Pulmonary artery endothelial cell (primary cell): ENCODE results near the gene L3MBTL1. TPM values are rescaled to one million over a fixed set of nuclear protein-coding genes. Genes with fewer than 3 reads are reported as not detected.
"Not testable (repeated sequence)": the region's sequence is repeated elsewhere in the genome, so short reads cannot be mapped to it uniquely, and the experiment has no call there.

Source experiments
- DNase-seq: peaks from one replicate; pipeline ENCODE4 v3.0.0-alpha.2; 2011; ENCODE audit warnings: low read depth, low spot score
- total RNA-seq: library from RNA; depleted of rRNA; stranded (reverse); fragments of >200 nt; gene quantifications from 2 replicates; pipeline ENCODE4 v1.2.3, GENCODE V29; 2014

The L3MBTL1 gene
- 2.8 and 4.5 TPM in 2 replicates for total RNA-seq

DNA sequence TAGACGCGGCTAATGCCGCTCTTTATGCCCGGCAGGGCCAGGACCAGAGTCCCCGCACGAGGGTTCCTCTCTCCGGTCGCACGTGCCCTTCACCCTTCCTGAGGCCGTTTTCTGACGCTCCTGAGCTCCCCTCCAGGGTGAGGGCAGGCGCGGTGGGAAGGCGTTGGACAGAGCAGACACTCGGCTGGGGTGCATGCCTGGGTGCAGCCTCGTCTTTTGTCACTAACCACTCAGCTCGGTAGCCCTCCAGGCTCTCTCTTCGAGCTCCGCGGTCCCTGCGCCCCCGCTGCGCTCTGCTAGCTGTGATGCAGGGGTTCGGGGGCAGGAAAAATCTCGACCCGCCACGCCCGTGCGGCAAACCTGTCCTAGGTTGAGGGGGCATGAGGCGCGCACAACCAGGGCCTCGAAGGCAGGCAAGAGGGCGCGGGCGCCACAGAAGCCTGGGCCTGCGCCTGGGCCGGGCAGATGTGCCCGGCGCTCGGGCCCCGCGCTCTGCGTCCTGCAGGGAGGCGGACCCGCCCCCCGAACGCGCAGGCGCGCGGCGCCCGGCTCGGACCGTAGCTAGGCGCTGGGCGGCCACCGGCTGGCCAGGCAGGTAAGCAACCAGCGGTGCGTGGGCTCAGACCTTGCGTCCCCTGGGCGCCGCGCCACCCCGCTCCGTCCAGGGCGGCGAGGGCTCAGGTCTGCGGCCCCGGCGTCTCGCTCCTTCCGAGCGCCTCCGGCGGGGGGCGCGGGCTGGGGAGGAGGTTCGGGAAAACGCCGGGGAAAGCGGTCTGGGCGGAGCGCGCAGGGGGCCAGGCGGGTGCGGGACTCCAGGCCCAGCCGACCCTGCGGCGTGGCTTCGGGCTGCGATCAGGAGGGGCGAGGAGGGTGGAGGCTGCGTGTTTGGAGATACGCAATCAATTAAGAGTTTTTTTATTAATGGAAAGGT lies at the start of gene L3MBTL1:
Gene L3MBTL1, plus strand, starts transcription at position 548 of the 931 bp plus-strand sequence. CDS start 5,807 bp downstream, outside the sequence.
- DNase-seq, result no peak

DNA sequence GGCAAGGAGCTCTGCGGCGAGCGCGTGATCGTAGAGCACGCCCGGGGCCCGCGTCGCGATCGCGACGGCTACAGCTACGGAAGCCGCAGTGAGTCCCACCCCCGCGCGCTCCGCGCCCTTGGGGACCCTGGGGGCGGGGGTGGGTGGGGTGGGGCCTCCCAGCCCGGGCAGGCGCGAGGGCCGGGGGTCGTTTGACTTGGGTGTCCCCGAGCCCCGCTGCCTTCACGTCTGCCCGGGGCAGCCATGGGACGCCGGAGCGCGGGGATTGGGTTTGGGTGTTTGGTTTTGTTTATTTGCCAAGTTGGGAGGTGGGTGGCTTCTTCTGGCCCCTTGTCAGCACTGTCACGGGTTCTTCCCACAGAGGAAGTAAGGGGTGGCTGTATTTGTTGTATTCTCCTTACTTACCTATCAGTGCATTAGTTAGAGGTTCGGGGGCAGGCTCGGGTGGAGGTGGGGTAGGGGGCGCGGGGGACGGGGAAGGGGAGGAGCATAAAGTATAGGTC lies 49.0 kb upstream of the L3MBTL1 start:
- no peak for DNase-seq

DNA sequence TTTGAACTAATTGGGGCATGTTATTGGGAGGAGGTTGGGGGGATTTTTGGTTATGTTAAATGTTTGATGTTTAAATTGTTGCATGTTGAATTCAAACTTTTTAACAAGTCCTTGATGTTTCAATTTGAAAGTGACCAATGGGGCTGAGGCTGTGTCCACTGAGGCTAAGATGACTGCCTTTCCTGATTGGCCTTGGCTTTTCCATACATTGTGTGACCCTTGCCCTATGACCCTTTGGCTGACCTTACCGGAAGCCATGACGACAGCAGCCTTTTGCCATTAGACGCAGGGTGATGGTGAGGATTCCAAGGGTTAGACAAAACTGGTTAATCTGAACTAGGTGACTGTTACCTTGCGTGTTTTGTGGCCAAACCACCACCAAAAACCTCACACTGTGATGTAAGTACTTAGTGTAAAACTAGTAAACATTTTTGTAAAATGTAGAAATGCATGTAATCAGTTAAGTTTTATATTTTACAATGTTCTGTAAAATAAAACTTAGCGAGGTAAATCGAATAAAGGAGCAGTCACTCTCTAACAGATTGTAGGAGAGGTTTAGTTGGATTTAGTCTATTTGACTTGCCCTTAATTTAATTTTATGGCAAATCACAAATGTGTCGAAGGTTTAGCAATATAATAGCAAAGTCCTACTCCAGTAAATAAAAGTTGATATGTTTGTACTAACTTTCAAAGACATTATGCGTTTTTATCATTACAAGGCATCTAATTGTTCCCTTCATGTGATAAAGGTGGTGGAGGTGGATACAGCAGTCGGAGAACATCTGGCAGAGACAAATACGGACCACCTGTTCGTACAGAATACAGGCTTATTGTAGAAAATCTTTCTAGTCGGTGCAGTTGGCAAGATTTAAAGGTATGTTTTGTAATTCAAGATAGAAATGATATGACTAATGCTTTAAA lies 48.2 kb upstream of the L3MBTL1 start:
- no peak for DNase-seq

DNA sequence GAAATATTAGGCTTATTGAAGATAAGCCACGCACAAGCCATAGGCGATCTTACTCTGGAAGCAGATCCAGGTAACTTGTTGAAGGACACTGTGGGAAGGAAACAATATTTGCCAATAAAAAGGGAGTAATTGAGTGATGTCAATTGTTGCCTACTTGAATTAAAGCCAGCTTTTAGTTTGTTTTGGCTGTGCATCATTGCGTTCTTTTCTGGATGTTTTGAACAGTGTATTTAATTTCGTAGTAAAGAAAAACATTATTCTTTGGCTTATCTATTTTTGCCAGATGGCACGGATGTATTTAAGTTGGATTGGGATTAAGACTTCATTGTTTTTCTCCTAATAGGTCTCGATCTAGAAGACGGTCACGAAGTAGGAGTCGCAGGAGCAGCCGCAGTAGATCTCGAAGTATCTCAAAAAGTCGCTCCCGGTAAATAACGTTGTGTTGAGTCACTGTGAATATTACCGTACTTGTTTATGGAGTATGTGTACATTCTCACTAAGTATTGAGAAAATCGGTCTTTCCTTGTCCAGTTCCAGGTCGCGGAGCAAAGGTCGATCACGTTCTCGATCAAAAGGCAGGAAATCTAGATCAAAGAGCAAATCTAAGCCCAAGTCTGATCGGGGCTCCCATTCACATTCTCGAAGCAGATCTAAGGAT lies 47.2 kb upstream of the L3MBTL1 start:
- peak; percentile 59 for DNase-seq

DNA sequence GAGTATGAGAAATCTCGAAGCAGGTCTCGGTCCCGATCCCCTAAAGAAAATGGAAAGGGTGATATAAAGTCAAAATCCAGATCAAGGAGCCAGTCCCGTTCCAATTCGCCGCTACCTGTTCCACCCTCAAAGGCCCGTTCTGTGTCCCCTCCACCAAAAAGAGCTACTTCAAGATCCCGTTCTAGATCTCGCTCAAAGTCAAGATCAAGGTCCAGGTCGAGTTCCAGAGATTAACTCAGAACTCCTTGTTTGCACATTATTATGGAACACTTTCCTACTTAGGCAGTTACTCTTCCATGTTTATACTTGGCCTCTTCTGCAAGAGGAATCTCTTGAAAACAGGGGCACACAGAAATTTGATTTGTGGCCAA lies 46.7 kb upstream of the L3MBTL1 start:
- DNase-seq, result no peak

DNA sequence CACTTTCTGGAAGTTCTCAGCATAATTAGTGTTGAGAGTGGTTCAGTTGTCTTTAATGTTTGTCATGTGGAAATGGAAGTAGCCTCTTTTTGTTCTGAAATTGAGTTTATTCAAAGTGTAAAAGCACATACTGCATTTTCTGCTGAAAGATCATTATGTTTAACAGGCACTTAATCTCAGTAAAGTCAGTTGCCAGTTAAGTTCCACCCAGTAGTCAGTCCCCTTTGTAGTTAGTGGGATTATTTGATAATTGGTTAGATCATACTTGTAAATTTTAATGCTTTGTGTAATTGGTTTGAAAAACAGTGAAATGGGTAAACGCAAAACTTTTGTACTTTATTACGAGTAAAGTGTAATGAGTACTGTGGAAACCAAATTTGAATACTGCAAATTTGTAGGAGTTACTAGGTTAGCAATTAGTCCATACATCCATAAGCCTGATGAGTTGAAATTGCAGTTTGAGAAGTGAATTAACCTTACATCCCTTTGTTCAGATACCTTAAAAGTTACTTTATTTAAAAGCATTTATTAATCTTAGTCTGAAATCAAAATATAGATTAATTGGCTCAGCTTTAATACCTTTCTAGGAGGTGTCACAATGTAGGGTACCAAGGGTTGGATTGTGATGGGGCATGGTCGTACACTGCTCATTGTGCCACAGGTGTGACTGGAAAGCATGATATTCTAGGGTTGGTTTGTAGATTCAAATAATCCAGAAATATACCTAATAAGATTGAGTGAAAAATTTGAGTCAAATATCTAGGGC lies 45.4 kb upstream of the L3MBTL1 start:
- no peak for DNase-seq

DNA sequence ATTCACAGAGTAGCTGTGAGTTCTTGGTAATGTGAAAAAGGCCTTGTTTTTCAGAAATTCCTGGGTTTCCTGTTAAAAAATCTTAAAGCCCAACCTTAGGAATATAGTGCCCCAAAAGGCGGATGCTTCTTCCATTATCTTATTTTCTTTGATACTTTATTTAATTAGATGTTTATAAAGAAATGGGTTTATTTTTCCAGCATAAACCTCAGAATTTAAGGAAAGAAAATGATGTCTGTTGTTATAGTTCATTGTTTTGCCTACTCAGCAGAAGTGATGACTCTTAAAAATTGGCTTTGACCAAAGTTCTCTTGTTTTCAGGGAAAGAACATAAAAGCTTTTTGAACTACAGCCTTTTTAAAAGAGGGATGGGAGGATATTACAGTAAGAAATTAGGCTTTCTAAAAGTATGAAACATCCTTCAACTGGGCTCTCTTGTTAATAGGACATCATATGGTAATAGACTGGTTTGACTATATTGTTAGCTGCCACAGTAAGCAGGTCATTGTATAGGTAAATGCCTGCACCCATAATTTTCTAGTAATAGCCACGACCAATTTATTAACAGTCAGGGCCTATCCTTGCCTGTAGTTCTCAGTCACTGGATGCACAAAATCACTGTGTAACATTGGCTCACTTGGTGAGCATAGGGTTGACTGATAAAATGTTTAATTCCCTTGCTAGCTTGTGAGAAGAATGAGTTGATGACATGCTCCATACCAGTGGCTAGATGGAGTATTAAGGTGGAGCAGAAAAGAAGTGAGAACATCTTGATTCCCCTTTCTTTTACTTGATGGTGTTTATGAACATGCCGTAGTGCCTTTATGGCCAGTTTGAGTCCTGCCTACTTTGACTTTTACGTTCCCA lies 44.6 kb upstream of the L3MBTL1 start:
- DNase-seq, result no peak

DNA sequence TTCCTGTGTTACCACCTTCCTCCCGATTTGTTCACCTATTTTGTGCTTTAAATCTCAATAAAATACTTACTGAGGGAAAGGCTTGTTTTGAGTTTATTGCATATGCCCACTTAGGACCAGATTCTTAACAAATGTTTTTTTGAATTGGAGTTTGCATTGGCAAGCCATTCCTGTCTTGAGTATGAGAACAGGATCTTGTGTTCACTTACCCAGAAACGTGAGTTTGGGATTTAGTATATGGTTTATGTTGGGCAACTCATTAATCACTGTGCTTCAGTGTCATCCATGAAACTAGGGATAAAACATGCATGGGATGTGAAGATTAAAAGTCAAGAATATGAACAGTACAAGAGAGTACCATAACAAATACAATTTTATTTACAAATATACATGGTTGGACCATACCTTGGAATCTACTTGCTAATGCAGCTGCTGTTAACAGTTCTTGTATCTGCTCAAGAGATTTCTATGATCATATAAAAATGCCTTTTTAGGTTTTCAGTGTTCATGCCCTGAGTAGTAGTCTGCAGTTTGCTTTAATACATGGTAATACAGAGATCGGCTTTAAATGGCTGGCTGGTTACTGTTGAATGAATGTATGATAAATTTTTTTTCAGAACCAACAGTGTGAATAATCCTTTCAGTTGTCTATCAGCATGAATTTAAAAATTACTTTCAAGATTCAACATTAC lies 43.8 kb upstream of the L3MBTL1 start:
- DNase-seq, result no peak

DNA sequence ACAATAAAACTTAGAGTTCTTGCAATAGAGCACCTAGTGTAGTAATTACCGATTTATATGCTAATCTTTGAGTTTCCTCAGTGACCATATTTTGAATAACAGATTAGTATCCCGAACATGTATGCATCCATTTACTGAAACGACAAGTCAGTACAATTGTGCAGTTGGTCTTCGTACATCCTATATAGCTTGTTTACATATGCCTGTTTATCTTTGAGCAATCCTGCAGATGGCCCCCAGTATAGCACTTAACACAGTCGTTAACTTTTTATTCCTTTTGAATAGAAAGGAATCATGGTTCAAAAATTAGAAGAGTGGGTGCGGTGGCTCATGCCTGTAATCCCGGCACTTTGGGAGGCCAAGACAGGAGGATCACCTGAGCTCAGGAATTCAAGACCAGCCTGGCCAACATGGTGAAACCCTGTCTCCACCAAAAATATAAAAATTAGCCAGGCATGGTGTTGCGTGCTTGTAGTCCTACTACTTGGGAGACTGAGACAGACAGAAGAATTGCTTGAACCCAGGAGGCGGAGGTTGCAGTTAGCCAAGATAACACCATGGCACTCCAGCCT lies 43.2 kb upstream of the L3MBTL1 start:
- no peak for DNase-seq

DNA sequence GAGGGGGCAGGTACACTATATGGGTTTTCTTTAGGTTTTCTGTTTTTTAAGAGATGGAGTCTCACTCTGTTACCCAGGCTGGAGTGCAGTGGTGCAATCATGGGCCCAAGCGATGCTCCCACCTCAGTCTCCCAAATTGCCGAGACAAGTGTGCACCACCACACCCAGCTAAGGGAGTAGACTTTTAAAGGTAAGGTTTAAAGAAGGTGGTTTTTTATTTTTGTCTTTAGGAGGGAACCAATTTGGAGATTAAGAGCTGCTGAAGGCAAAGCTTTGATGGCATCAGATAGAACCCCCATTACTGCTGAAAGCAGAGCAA lies 41.9 kb upstream of the L3MBTL1 start:
- no peak for DNase-seq

DNA sequence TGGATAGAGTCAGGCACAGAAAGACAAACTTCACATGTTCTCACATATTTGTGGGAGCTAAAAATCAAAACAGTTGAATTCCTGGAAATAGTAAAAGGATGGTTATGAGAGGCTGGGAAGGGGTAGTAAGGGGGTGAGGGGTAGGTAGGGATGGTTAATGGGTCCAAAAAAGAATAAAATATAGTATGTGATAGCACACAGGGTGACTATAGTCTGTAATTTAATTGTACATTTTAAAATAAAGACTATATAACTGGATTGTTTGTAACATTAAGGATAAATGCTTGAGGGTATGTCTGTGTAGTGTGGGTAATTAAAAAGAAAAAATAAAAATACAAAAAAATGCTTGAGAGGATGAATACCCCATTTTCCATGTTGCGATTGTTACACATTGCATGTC lies 39.9 kb upstream of the L3MBTL1 start:
- no peak for DNase-seq

DNA sequence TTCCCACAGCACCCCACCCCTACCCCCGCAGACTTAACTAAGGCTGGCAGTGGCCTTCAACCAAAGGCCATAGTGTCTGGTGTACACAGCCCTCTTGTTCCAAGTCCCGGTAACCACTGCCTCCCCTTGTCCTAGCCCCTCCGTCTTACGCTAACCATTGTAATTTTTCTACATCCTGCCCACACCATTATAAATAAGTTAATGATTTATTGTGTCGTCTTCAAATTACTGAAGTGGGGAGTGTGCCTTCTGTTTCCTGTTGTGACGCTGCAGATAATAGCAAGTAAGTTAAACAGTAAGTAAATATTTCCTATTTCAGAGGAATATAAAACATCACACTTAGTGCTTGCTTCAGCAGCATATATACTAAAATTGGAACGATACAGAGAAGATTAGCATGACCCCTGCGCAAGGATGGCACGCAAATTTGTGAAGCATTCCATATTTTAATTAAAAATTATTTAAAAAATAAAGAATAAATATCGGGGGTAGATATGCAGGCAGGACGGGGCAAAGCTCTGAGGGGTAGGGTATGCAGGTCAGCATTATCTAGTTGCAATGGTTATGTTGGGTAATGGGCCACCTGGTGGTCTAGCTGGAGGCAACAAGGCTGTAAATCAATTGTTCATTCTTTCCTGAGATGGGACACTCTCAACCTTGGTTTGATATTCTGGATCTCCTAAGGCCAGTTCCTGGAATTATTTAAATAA lies 34.7 kb upstream of the L3MBTL1 start:
- no peak for DNase-seq

DNA sequence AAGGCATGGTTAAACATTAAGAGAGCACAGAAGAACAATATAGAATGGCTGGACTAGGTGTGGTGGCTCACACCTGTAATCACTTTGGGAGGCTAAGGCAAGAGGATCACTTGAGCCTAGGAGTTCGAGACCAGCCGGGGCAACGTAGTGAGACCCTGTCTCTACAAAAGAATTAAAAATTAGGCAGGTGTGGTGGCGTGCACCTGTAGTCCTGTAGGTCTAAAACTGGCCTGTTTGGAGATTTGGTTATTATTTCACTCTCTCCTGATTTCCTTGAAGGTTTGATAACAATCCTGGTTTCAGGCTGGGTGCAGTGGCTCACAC lies 34.2 kb upstream of the L3MBTL1 start:
- DNase-seq, result no peak

DNA sequence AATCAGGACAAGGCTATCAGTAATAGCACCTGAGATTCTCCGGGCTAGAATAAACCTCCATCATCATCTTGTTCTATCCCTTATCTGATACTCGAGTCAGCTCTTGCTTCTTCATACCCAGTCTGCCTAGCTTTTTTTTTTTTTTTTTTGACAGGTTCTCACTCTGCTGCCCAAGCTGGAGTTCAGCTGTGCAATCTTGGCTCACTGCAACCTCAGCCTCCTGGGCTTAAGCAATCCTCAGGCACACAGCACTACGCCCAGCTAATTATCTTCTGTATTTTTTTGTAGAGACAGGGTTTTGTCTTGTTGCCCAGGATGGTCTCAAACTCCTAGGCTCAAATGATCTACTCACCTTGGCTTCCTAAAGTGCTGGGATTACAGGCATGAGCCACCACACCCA lies 30.3 kb upstream of the L3MBTL1 start:
- no peak for DNase-seq

DNA sequence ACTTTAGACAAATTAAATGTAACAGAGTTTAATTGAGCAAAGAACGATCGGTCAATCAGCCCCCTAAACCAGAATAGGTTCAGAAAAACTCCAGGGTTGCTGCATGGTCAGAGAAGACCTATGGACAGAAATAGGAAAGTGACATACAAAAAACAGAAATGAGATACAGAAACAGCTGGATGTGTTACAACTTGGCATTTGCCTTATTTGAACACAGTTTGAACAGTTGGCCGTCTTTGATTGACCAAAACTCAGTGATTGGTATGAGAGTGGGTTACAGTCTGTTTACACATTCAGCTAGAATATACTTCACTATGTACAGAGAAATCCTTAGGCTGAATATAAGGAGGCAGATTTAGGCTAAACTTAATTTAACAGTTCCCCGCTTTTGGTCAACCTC lies 29.9 kb upstream of the L3MBTL1 start:
- DNase-seq, result no peak

DNA sequence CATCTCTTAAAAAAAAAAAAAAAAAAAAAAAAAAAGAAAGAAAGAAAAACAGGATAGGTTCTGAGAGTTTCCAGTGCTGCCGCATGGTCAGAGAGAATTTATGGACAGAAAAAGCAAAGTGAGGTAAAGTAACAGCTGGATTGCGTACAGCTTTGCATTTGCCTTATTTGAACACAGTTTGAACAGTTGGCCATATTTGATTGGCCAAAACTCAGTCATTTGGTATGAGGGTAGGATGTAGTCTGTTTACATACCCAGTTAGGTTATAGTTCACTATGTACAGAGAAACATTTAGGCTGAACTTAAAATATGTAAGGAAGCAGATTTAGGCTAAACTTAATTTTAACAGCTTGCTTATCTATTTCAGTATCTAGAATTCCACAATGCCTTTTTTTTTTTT lies 17.5 kb upstream of the L3MBTL1 start:
- no peak for DNase-seq

DNA sequence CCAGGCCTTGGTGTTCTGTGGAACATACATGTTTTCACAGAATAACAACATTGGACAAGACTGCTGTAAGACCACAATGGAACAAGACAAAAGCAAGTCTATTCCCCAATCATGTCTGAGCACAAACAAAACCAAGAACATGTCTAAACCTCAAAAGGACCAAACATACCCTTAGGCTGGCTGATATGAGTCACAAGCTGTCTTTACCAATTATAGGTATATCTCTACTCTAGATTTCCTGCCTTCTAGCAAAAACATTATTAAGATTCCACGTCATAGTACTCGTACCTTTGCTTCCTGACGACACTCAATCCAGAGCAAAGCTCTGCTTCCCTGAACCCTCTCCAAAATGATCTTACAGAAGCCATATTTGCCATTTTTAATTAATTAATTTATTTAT lies 15.4 kb upstream of the L3MBTL1 start:
- DNase-seq, result no peak

DNA sequence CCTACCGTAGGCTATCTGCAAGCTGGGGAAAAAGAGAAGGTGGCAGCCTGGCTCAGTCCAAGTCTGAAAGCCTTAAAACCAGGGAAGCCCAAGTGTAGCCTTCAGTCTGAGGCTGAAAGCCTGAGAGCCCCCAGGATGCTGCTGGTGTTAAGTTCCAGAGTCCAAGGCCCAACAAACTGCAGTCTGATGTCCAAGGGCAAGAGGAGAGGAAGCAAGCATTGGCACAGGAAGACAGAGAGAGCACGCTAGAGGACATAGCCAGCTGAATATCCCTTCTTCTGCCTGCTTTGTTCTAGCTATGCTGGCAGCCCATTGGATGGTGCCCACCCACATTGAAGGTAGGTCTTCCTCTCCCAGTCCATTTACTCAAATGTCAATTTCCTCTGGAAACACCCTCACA lies 12.1 kb upstream of the L3MBTL1 start:
- no peak for DNase-seq

DNA sequence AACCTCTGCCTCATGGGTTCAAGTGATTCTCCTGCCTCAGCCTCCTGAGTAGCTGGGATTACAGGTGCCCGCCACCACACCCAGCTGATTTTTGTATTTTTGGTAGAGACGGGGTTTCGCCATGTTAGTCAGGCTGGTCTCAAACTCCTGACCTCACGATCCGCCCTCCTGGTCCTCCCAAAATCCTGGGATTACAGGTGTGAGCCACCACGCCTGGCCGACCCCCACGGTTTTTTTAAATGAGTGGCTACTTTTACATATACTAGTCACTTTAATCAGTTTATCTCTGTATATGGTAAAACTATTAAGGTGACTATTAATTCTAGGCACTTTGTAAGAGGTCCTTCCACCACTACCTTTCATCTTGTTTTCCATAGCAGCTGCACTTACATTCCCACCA lies 5.5 kb upstream of the L3MBTL1 start:
- not testable (repeated sequence) for DNase-seq
